Upper lobe of left lung (tissue), 4 donors: ENCODE results near the gene CAP2.

ENCODE experiments used
- EP300 ChIP-seq, 4 donors: sonication (generic); formaldehyde crosslinking; IDR thresholded peaks; one replicate each; pipeline ENCODE4 v1.5.1; 2017; ENCODE audit warnings: antibody characterized with exemption in 4 of 4, control low read depth in 2 of 4
- POLR2A ChIP-seq, 4 donors: fragments of 450-650 bp; IDR thresholded peaks; one replicate each; pipeline ENCODE4 v1.5.1; 2016 to 2017; ENCODE audit warnings: antibody characterized with exemption in 4 of 4, mild to moderate bottlenecking in 2 of 4
- TF ChIP-seq, protein P1 (sequence below), 6 experiments: fragments of 450-650 bp in 4 of 6; fragments of 200-600 bp in 2 of 6; sonication (generic) in 2 of 6; IDR thresholded peaks; one replicate each; pipeline ENCODE4 v1.5.1; 2016 to 2019; ENCODE audit warnings: antibody characterized with exemption in 6 of 6

DNA sequence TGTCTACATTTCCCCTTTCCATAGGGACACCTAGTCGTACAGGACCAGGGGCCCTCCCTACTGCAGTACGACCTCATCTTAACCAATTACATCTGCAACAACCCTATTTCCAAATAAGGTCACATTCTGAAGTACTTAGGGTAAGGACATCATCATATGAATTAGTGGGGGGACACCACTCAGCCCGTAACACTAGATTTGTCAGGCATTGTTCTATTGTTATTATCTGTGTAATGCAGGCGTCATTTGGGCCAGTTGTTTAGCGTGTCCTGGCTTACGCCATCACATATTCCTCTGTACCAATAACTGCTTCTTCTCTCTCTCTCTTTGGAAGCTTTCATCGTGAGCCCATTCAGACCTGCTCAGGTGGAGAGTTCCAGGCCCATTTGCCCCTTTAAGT lies 89.3 kb downstream of the CAP2 start:
- TF ChIP-seq, protein P1, sequence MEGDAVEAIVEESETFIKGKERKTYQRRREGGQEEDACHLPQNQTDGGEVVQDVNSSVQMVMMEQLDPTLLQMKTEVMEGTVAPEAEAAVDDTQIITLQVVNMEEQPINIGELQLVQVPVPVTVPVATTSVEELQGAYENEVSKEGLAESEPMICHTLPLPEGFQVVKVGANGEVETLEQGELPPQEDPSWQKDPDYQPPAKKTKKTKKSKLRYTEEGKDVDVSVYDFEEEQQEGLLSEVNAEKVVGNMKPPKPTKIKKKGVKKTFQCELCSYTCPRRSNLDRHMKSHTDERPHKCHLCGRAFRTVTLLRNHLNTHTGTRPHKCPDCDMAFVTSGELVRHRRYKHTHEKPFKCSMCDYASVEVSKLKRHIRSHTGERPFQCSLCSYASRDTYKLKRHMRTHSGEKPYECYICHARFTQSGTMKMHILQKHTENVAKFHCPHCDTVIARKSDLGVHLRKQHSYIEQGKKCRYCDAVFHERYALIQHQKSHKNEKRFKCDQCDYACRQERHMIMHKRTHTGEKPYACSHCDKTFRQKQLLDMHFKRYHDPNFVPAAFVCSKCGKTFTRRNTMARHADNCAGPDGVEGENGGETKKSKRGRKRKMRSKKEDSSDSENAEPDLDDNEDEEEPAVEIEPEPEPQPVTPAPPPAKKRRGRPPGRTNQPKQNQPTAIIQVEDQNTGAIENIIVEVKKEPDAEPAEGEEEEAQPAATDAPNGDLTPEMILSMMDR (IDR thresholded peaks at IDR 0.05): no peak
- TF ChIP-seq POLR2A (IDR thresholded peaks at IDR 0.05): no peak
- no peak for TF ChIP-seq EP300 (IDR thresholded peaks at IDR 0.05)
